IPS-NIHi7 (cell line): Measurements from ENCODE around the gene FOXB1.
A peak's percentile ranks its signal among the peaks of the same experiment; 100 is the strongest.

Source experiments
- DNase-seq: peaks from one replicate; pipeline ENCODE4 v3.0.0; 2012; ENCODE audit warnings: mixed read lengths; ENCODE audit errors: extremely low spot score

FOXB1 gene

GRCh38 chr15:59998950-59999611 is 5.0 kb upstream of the FOXB1 start:
- peak; percentile 54 for DNase-seq

GRCh38 chr15:59999612-60000112 is 4.4 kb upstream of the FOXB1 start:
- no peak for DNase-seq

GRCh38 chr15:60000113-60000823 is 3.8 kb upstream of the FOXB1 start:
- no peak for DNase-seq

GRCh38 chr15:60000824-60001609 is 3.1 kb upstream of the FOXB1 start:
- DNase-seq: no peak

- DNase-seq: no peak
Observed at GRCh38 chr15:60001610-60002527, 2.2 kb upstream of the FOXB1 start.

- no peak for DNase-seq
Observed at GRCh38 chr15:60002528-60003218, 1.4 kb upstream of the FOXB1 start.

- DNase-seq: no peak
Observed at GRCh38 chr15:60003243-60004008, 685 bp upstream of the FOXB1 start.

- no peak for DNase-seq
Observed at GRCh38 chr15:60004846-60005351, 788 bp downstream of the FOXB1 start.

- no peak for DNase-seq
Observed at GRCh38 chr15:60005352-60006202, 1.5 kb downstream of the FOXB1 start.

GRCh38 chr15:60006203-60006862 is 2.2 kb downstream of the FOXB1 start:
- peak; percentile 79 for DNase-seq

GRCh38 chr15:60006873-60007272 is 2.8 kb downstream of the FOXB1 start:
- DNase-seq: no peak

GRCh38 chr15:60009124-60009960 is 5.2 kb downstream of the FOXB1 start:
- DNase-seq: no peak

GRCh38 chr15:60009980-60010732 is 6.0 kb downstream of the FOXB1 start:
- no peak for DNase-seq

GRCh38 chr15:60010858-60011257 is 6.7 kb downstream of the FOXB1 start:
- no peak for DNase-seq

GRCh38 chr15:60012695-60013094 is 8.6 kb downstream of the FOXB1 start:
- DNase-seq: no peak
